Kidney capillary endothelial cell (primary cell): ENCODE measurements around the gene NQO2.

Source experiments
- DNase-seq: peaks from one replicate; pipeline ENCODE4 v3.0.0-alpha.2; 2018; ENCODE audit warnings: low spot score

NQO2 gene, protein sequence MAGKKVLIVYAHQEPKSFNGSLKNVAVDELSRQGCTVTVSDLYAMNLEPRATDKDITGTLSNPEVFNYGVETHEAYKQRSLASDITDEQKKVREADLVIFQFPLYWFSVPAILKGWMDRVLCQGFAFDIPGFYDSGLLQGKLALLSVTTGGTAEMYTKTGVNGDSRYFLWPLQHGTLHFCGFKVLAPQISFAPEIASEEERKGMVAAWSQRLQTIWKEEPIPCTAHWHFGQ

DNA sequence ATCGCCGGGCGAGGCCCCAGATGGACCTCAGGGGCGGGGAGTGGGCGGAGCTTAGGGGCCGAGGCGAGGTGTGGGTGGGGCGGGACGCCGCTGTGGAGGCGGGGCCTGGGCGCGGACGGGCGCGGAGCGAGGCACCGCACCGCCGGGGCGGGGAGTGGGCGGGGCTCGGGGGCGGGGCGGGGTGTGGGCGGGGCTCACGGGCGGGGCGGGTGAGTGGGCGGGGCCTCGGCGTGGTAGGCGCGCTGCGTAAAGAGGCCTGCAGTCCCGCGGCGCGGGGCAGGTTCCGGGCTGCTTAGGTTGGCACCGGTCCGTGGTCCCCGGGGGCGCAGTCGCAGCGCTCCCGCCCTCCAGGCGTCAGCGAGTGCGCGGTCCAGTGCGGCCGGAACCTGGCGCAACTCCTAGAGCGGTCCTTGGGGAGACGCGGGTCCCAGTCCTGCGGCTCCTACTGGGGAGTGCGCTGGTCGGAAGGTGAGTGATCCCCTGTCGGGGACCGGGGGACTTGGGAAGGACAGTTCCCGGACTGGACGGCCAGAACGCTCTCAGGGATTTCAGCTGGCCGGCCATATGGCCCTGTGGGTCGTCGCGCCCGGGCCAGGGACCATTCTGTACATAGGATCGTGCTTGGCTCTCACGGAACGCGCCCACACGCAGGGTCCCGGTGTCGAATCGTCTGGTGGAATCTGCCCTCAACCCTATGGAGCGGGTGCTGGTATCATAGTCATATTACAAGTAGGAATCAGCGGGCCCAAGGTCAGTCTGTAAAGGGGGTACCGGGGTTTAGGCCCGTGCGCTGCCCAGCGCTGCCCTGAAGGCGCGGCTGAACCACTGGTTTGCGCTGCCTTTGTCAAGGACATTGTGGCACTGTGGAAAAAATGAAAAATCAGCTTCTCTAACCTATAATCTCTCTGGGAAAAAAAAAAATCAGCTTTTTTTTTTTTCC lies at the start of gene NQO2:
NQO2 (plus strand) TSS at position 277 of the 940 bp plus-strand sequence. CDS start 6,659 bp downstream, outside the sequence.
- peak; percentile 72 for DNase-seq

GRCh38 chr6:2950713-2951112 lies 49.0 kb upstream of the NQO2 start:
- no peak for DNase-seq

DNA sequence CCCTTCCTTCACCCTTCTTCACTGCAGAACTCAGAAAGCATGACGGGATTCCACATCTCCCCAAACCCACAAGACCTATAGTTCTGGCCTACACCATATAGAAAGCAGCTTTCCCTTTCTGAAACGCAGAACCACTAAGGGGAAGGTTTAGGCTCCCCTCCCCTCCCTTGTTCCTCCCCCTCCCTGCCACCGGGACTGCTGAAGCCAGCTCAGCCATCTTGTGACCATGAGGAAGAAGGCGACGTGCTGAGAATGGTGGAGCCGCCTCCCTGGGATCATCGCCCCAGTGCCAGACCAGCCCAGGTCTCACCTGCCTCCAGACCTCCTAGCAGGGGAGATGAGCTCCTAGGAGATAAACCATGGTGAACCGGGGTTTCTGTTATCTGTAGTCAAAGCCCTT lies 48.0 kb upstream of the NQO2 start:
- DNase-seq, result no peak

- DNase-seq, result peak; percentile 84
Measured at GRCh38 chr6:2952557-2953095, 47.1 kb upstream of the NQO2 start.

DNA sequence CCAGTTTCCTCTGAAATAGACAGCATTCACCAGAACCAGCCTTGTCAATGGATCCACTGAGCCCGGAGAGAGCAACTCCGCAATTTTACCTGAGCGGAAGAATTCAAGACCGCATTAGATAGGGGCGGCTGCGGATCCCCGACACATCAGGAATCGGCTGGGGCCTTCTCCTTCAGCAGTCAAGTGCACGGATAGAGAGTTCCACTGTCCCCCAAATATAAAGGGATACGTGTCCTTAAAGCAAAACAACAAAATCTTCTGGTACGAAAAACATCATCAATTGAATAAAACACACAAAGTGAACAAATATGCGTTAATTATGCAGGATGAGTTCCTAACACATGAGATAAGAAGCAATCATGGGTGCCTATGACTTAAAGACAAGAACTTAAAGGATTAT lies 46.6 kb upstream of the NQO2 start:
- no peak for DNase-seq

DNA sequence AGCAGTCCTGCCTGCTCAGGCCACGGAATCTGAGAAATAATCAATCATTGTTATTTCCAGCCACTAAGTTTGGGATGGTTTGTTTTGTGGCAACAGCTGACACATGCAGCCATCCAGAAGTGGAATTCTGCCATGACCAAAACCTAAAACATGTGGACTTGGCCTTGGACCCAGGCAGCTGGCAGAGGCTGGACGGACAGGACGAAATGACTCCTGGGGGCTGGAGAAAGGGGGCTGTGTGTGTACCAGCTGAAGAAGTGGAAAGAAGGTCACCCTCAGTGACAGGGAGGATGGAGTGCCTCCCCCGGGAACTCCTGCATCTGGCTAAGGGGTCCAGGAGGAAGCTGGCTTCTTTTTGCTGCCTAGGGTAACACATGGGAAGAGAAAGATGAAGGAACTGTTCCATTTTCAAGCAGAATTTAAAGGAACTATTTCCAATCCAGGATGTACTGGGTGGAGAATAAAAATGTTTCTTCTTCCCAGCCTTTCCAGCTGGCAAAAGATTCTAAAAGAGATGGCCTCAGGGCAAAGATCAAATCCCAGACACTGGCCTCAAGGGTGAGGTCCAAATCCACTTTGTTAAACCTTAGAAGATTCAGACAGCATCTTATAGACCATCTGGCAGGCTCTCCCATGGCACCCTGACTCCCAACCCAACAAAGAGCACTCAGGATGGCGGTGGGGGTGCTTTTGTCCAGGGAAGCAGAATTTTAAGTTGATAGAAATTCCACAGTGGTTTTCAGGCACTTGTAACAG lies 42.6 kb upstream of the NQO2 start:
- no peak for DNase-seq

DNA sequence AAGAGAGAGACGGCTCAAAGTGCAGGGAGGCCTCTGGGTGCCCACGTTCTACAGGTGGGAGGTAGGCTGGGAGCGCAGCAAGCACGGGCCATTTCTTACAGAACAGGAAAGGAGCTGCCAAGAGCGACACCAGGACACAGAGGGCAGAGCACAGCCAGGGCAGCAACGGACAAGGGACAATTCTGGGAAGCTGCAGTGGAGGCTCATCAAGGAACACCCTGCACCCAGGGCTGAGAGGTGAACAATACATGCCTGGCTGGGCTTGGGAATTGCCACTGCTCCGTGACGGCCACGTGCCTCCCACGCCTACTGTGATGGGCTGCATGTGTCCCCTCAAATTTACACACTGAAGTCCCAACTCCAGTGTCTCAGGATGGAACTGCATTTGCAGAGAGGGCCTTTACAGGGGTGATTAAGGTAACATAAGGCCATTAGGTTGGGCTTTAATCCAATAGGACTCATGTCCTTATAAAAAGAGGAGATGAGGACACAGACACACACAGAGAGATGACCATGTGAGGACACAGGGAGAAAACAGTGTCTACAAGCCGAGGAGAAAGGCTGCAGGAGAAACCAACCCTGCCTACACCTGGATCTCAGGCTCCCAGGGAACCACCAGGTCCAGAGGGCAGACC lies 41.9 kb upstream of the NQO2 start:
- DNase-seq, result no peak

DNA sequence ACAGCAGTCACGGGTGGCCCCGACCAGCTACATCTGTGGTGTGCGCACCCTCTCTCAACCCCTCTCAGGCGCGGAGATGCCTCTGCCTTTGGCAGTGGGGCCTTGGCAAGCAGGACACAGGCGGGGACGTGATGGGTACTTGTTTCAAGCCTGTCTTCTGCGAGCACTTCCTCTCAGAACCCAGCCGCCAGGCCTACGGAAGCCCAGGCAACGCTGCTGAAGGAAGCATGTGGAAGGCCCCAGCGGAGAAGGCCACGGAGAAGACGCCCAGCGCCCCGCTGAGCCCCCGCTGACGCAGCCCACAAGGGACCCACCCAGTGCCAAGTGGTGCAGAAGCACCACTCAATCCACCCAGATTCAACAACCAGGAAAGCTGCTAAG lies 41.4 kb upstream of the NQO2 start:
- DNase-seq, result no peak

DNA sequence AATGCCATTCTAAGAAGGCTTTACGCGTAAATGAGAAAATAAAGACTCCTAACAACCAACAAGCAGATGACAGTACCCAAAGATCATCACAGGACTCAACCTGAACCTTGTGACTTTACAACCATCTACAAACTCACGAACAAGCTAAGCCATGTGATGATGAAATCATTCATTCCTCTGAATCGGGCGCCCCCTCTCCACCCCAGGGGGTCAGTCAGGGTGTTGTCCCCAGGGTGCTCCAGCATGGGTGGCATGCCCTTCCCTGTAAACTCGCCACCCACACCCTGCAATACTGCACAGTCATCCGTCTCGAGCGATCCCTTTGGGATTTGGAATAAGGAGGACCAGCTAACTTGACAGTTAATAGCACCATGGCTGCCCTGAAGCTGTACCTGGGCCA lies 40.9 kb upstream of the NQO2 start:
- no peak for DNase-seq

DNA sequence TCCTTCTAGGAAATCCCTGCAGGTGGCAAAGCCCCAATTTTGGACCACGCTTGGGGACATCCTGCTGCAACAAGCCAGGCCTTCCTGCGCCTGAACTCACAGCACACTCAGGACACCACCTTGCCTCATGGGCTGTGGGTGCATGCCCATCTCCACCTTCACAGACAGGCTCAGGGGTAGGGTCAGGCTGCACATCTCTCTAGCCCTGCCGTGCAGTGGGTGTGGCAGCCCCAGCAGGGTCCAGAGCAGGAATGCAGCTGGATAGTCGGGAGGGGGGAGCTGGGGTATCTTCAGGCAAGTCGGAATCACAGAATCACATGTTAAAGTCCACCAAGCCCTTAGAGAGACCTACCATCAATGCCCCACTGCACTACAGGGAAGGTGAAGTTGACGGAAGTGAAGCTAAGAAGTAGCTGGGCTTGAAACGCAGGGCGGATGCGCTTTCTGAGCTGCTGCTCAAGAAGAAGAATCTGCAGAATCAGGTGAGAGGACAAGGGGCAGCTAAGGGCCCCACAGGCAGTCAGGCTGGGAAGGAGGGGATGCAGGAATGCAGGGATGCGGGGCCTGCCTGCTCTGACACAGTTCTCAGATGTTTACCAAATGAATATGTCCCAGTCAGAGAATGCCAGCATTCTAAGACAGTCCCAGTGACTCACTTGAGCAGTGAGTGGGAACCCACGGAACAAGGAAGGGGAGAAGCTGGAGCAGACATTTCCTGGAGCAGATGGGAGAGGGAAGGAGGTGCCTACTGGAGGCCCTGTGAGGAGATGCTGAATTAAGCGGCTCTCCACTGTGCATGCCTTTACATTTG lies 39.6 kb upstream of the NQO2 start:
- DNase-seq, result peak; percentile 80

GRCh38 chr6:2960935-2961334 lies 38.8 kb upstream of the NQO2 start:
- DNase-seq, result no peak

- DNase-seq, result no peak
Measured at GRCh38 chr6:2961506-2961905, 38.2 kb upstream of the NQO2 start.

DNA sequence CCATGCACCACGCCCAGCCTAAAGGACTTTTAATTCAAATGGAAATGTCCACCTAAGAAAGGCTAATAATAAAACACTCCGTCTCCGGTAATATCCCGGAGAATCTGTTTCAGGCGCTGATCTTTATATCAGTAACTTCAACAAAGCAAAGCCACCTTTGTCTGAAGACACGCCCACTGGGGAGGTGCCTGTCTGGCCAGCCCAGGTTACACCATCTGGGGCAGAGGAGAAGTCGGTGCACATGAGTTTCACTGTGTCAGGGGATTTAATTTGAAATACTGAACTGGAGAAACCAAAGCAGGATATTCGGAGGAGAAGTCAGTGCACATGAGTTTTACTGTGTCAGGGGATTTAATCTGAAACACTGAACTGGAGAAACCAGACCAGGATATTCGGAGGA lies 37.7 kb upstream of the NQO2 start:
- DNase-seq, result no peak

- DNase-seq, result no peak
Measured at GRCh38 chr6:2962636-2963035, 37.1 kb upstream of the NQO2 start.

DNA sequence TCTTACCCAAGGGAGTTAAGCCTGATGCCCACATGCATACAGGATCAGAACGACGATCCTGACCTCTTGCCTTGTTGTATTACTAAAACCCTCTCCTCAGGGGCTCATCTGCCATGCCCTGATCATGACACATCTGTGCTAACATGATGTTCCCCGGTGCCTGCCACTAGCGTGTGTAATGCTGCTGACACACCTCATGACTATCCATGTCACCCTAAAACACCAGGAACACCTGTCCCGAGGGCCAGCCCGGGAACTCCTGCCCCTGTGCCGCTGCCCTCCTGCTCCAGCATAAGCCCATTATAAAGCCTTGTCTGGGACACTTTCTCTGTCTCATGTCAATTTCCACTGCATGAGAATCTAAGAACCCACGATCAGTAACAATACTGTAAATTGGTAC lies 35.9 kb upstream of the NQO2 start:
- DNase-seq, result no peak

DNA sequence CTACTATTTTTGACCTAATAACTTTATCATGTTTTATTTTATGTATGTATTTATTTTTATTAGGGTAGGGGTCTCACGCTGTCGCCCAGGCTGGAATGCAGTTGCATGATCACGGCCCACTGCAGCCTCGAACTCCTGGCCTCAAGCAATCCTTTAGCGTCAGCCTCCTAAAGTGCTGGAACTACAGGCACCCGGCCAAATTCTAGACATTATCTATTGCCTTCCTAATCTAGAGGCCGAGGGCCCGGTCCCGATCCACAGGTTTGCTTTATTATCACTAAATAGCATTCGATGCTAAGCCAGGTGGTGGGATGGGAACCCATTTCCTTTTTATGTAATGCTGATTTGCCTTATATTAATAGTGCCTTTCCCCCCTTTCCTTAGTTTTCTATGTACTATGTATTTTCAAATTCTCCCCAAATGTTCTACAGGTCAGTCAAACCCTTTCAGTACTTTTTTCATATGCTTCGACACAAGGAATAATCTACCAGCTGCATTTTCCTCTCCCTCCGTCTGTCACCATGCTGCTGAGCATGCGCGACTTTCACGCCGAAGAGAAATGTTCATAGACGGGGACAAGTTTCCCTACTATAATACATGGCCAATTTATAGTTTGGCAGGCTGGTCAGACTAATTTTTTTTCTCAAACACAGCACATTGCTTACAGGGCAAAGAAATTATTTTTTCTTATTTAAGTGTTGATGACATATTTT lies 34.7 kb upstream of the NQO2 start:
- DNase-seq, result no peak

GRCh38 chr6:2966347-2966746 lies 33.3 kb upstream of the NQO2 start:
- DNase-seq, result no peak

DNA sequence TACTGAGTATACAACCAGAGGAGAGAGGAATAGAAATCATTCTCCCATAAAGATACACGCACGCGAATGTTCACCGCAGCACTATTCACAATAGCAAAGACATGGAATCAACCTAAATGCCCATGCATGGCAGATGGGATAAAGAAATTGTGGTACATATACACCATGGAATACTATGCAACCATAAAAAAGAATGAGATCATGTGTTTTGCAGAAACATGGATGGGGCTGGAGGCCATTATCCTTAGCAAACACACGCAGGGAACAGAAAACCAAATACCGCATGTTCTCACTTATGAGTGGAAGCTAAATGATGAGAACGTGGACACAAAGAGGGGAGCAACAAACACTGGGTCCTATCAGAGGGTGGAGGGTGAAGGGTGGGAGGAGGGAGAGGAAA lies 31.8 kb upstream of the NQO2 start:
- no peak for DNase-seq

- DNase-seq, result no peak
Measured at GRCh38 chr6:2968600-2969135, 31.0 kb upstream of the NQO2 start.

DNA sequence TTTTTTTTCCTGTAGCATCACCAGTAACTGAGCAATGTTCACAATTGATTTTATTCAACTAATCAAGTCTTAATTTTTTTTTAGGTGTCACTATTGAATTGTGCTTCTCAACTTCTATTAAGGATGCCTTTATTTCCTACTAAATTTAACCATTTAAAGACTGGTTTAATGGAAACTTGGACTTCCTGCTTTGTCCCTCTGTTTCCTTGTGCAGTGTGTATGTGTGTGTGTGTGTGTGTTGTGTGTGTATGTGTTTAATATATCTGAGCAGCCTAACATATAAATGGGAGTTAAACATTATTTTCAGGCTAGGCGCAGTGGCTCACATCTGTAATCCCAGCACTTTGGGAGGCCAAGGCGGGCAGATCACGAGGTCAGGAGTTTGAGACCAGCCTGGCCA lies 30.1 kb upstream of the NQO2 start:
- no peak for DNase-seq
